Sigmoid colon (tissue), 4 donors: Measurements from ENCODE around the gene CACNG7.

Experiments used
- POLR2A ChIP-seq, 2 donors: fragments of 450-650 bp; IDR thresholded peaks; one replicate each; pipeline ENCODE4 v1.6.1; 2016; ENCODE audit warnings: antibody characterized with exemption in 2 of 2, mild to moderate bottlenecking in 2 of 2, moderate library complexity in 2 of 2
- POLR2AphosphoS5 ChIP-seq, 4 donors: sonication (generic); formaldehyde crosslinking; IDR thresholded peaks; one replicate each; pipeline ENCODE4 v1.6.1; 2017; ENCODE audit warnings: antibody characterized with exemption in 4 of 4
- TF ChIP-seq, protein P1 (sequence below), 4 experiments: fragments of 450-650 bp in 3 of 4; fragments of 200-600 bp in 1 of 4; IDR thresholded peaks; one replicate each; pipeline ENCODE4 v1.5.1; 2016 to 2019; ENCODE audit warnings: antibody characterized with exemption in 4 of 4, mild to moderate bottlenecking in 3 of 4, moderate library complexity in 2 of 4

GRCh38 chr19:53982611-53983010, 73.5 kb downstream of the CACNG7 start:
- TF ChIP-seq, protein P1, sequence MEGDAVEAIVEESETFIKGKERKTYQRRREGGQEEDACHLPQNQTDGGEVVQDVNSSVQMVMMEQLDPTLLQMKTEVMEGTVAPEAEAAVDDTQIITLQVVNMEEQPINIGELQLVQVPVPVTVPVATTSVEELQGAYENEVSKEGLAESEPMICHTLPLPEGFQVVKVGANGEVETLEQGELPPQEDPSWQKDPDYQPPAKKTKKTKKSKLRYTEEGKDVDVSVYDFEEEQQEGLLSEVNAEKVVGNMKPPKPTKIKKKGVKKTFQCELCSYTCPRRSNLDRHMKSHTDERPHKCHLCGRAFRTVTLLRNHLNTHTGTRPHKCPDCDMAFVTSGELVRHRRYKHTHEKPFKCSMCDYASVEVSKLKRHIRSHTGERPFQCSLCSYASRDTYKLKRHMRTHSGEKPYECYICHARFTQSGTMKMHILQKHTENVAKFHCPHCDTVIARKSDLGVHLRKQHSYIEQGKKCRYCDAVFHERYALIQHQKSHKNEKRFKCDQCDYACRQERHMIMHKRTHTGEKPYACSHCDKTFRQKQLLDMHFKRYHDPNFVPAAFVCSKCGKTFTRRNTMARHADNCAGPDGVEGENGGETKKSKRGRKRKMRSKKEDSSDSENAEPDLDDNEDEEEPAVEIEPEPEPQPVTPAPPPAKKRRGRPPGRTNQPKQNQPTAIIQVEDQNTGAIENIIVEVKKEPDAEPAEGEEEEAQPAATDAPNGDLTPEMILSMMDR (IDR thresholded peaks at IDR 0.05) = no peak
- TF ChIP-seq POLR2AphosphoS5 (IDR thresholded peaks at IDR 0.05) (no peak), POLR2A (IDR thresholded peaks at IDR 0.05) (no peak)
